ENCODE data around the gene ATP5PO.
"Not testable (repeated sequence)": the region's sequence is repeated elsewhere in the genome, so short reads cannot be mapped to it uniquely, and the experiment has no call there.

Gene ATP5PO

DNA sequence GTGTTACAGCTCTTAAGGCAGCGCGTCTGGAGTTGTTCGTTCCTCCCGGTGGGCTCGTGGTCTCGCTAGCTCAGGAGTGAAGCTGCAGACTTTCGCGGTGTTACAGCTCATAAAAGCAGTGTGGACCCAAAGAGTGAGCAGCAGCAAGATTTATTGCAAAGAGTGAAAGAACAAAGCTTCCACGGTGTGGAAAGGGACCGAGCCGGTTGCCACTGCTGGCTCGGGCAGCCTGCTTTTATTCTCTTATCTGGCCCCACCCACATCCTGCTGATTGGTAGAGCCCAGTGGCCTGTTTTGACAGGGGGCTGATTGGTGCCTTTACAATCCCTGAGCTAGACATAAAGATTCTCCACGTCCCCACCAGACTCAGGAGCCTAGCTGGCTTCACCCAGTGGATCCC lies 47.7 kb downstream of the ATP5PO start:
- not testable (repeated sequence) for DNase-seq (ENCODE audit: low spot score)

DNA sequence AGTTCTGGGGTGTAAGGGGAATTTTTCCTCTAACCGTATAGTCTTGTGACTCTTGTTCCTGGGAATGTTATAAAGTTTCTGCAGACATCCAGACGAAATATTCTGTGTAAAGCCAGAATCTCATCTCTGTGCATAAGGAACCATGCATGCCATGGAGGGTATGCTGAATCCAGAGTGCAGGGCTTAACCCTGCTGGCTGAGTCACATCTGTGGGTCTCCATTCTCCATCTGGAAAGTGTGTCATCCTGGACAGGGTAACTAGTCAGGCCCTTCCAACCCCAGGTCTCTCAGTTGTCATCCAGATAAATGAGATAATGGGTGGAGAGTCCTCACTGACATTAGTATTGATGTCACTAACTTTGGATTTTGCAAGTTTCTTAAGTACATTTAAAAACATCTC lies 48.8 kb downstream of the ATP5PO start:
- peak; percentile 89 for DNase-seq (ENCODE audit: low spot score)

DNA sequence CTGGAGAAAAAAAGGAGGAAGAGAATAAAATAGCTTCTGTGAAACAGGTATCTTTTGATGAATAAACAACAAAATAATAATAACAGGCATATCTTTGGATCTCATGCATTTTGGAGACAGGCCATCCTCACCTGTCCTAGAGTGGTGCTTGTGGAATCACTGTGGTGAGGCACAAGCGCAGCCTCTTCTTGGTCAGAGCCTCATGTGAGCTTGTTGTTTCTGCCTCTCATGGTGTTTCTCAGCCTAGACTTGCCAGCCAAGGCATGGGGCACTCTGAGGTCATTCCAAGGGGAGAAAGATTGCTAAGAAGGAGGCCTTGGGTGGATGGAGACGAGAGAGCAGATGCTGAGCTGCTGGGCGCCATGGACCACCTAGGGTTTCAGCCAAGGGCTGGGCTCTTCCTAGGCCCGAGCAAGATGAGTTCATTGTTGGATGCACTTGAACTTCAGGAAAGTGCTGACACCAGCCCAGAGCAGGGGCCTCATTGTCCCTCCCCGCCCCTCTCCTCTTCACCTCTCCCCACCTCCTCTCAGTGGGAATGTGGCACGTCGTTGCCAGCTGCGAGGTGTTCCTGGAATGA lies 49.5 kb downstream of the ATP5PO start:
- DNase-seq (ENCODE audit: low spot score): no peak

DNA sequence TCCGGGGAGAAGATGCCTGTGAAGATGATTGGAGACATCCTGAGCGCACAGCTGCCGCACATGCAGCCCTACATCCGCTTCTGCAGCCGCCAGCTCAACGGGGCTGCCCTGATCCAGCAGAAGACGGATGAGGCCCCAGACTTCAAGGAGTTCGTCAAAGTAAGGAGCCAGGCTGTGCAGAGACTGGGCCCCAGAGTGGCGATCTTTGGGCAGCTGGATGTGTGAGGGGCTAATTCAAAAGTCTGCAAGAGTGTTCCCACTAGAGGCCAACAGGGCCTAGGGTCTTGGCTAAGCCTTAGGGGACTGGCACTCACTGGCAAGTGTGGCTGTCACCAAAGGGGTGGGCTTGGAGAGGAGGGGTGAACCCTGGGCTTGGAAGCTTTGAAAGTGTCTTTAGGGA lies 50.4 kb downstream of the ATP5PO start:
- DNase-seq (ENCODE audit: low spot score): no peak

- no peak for DNase-seq (ENCODE audit: low spot score)
Measured at GRCh38 chr21:33864150-33864549, 51.5 kb downstream of the ATP5PO start.

DNA sequence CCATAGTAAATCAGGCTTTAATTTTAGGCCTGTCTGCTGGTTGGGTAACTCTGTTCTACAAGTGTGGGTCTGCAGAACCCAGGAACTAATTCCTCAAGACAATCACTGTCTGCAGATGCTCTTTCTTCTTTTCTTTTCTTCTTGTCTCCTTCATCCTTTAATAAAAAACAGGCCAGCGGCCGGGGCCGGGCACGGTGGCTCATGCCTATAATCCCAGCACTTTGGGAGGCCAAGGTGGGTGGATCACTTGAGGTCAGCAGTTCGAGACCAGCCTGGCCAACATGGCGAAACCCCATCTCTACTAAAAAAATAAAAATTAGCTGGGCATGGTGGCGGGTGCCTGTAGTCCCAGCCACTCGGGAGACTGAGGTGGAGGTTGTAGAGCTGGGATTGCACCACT lies 52.4 kb downstream of the ATP5PO start:
- DNase-seq (ENCODE audit: low spot score): not testable (repeated sequence)

DNA sequence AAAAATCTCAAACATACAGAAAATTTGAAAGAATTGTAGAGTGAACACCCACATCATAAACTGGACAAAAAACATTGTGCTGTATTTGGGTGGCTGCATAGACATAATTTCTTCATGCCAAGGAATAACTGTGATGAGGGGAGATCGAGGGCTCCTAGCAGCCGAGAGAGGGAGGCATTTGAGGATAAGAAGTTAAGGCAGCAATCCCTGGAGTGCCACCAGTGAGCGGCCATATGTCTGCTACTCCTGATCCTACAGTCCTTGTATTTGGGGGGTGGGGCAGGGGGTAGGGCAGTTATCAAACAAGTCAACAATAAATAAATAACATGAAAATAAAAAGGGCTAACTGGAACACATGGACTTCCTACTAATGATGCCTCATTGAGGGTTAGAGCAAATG lies 54.5 kb downstream of the ATP5PO start:
- no peak for DNase-seq (ENCODE audit: low spot score)

DNA sequence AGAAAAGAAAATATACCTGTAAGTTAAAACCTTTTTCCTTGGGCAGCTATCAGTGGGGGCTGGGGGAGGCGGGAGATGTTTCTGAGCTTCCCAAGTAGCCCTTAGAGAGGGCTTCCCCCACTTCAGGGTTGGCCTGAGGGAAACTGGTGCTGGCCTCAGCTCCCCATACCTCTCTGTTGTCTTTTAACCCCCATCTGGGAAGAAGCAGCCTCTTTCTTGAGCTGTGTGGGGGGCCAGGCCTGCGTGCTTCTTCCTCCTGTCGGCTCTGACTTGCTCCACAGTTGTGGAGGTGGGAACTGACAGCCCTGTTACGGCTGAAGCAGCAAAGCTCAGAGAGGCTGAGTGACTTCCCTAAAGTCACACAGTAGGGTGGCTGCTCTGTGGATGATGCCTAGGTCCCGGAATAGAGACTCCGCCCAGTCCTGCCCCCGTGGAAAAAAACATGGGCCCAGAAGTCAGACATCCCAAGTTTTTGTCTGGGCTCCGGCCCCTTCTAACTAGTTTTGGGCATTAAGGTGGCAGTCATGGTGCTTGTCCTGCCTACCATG lies 55.2 kb downstream of the ATP5PO start:
- DNase-seq (ENCODE audit: low spot score): no peak

GRCh38 chr21:33859373-33860102 lies 56.1 kb downstream of the ATP5PO start:
- no peak for DNase-seq (ENCODE audit: low spot score)

GRCh38 chr21:33858667-33859372 lies 56.8 kb downstream of the ATP5PO start:
- DNase-seq (ENCODE audit: low spot score): no peak

- no peak for DNase-seq (ENCODE audit: low spot score)
Measured at GRCh38 chr21:33857846-33858666, 57.5 kb downstream of the ATP5PO start.

- no peak for DNase-seq (ENCODE audit: low spot score)
Measured at GRCh38 chr21:33856893-33857527, 58.6 kb downstream of the ATP5PO start.

- DNase-seq (ENCODE audit: low spot score): no peak
Measured at GRCh38 chr21:33855190-33855589, 60.4 kb downstream of the ATP5PO start.

GRCh38 chr21:33854604-33855003 lies 61.0 kb downstream of the ATP5PO start:
- DNase-seq (ENCODE audit: low spot score): peak; percentile 41

Data from AG20443 (cell line).